HG03135 (cell line): Measurements from ENCODE around the gene OSGIN1.
A peak's percentile ranks its signal among the peaks of the same experiment; 100 is the strongest.

Experiments used
- ATAC-seq: cut with Tn5 transposase; IDR thresholded peaks from one replicate; pipeline ENCODE4 v1.9.1; 2021; ENCODE audit warnings: mild to moderate bottlenecking, moderate library complexity; ENCODE audit not compliant: unreplicated experiment

OSGIN1 gene

GRCh38 chr16:83952940-83953795 lies at the start of gene OSGIN1:
Gene OSGIN1, plus strand, starts transcription at chr16:83953240. Its CDS starts 4,432 bp downstream, at chr16:83957672.
- ATAC-seq: peak; percentile 78

GRCh38 chr16:83903751-83904150 lies 49.3 kb upstream of the OSGIN1 start:
- ATAC-seq: no peak

GRCh38 chr16:83906683-83907082 lies 46.4 kb upstream of the OSGIN1 start:
- ATAC-seq: no peak

GRCh38 chr16:83907111-83907510 lies 45.9 kb upstream of the OSGIN1 start:
- ATAC-seq: no peak

GRCh38 chr16:83907631-83908250 lies 45.3 kb upstream of the OSGIN1 start:
- no peak for ATAC-seq

- no peak for ATAC-seq
Measured at GRCh38 chr16:83908798-83909197, 44.2 kb upstream of the OSGIN1 start.

- ATAC-seq: no peak
Measured at GRCh38 chr16:83911290-83911689, 41.8 kb upstream of the OSGIN1 start.

GRCh38 chr16:83912519-83913244 lies 40.4 kb upstream of the OSGIN1 start:
- no peak for ATAC-seq

GRCh38 chr16:83913245-83913633 lies 39.8 kb upstream of the OSGIN1 start:
- ATAC-seq: no peak

GRCh38 chr16:83914091-83914710 lies 38.8 kb upstream of the OSGIN1 start:
- no peak for ATAC-seq

- ATAC-seq: no peak
Measured at GRCh38 chr16:83915081-83915480, 38.0 kb upstream of the OSGIN1 start.

GRCh38 chr16:83915491-83915890 lies 37.5 kb upstream of the OSGIN1 start:
- ATAC-seq: no peak

GRCh38 chr16:83917152-83918120 lies 35.6 kb upstream of the OSGIN1 start:
- ATAC-seq: no peak

GRCh38 chr16:83920894-83921491 lies 32.0 kb upstream of the OSGIN1 start:
- no peak for ATAC-seq

GRCh38 chr16:83923581-83924365 lies 29.3 kb upstream of the OSGIN1 start:
- no peak for ATAC-seq

GRCh38 chr16:83924686-83925085 lies 28.4 kb upstream of the OSGIN1 start:
- ATAC-seq: no peak

GRCh38 chr16:83925095-83925905 lies 27.7 kb upstream of the OSGIN1 start:
- ATAC-seq: no peak
